Mammary epithelial cell (primary cell): ENCODE data around the gene PREX1.

ENCODE experiments used
- EZH2 ChIP-seq: IDR thresholded peaks from 2 replicates; pipeline ENCODE4 v1.6.1; 2012; ENCODE audit warnings: low read length, inconsistent platforms, borderline replicate concordance
- TF ChIP-seq, protein P1 (sequence below), 2 donors: IDR thresholded peaks in 1 of 2; conservative IDR thresholded peaks in 1 of 2; 2 replicates each; pipeline ENCODE4 v1.5.1; 2011 to 2012; ENCODE audit warnings: inconsistent platforms in 2 of 2, low read length in 2 of 2, mild to moderate bottlenecking in 2 of 2, control low read depth in 1 of 2, low read depth in 1 of 2; ENCODE audit not compliant: insufficient read depth in 1 of 2; ENCODE audit errors: extremely low read depth in 1 of 2

DNA sequence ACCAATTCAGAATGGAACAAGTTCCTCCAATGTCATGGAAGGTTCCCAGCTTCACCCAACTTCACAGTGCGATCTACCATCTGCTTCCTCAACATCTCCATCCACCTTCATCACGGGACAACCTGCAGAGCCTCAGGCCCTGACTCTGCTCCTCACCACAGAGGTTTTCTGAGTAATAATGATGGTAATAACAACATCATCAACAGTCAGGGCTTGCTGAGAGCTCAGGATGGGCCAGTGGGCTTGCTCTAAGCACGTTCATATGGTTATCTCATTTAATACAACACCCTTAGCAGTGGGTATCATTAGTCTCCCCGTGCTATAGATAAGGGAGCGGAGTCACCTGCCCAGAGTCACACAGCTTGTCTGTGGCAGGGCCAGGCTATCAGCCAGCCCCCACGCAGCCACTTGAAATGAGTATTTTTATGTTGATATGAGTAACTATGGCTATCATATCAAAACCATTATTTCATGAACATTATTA, 38.6 kb downstream of the PREX1 start:
- TF ChIP-seq, protein P1, sequence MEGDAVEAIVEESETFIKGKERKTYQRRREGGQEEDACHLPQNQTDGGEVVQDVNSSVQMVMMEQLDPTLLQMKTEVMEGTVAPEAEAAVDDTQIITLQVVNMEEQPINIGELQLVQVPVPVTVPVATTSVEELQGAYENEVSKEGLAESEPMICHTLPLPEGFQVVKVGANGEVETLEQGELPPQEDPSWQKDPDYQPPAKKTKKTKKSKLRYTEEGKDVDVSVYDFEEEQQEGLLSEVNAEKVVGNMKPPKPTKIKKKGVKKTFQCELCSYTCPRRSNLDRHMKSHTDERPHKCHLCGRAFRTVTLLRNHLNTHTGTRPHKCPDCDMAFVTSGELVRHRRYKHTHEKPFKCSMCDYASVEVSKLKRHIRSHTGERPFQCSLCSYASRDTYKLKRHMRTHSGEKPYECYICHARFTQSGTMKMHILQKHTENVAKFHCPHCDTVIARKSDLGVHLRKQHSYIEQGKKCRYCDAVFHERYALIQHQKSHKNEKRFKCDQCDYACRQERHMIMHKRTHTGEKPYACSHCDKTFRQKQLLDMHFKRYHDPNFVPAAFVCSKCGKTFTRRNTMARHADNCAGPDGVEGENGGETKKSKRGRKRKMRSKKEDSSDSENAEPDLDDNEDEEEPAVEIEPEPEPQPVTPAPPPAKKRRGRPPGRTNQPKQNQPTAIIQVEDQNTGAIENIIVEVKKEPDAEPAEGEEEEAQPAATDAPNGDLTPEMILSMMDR (conservative IDR thresholded peaks at IDR 0.05 in 1 of 2, IDR thresholded peaks at IDR 0.05 in 1 of 2; ENCODE audit: extremely low read depth in 1 of 2, insufficient read depth in 1 of 2, low read depth in 1 of 2, low read length in 2 of 2): no peak
- no peak for TF ChIP-seq EZH2
